Measurements from ENCODE around the gene GMDS. TPM values are rescaled to one million over a fixed set of nuclear protein-coding genes. Genes with fewer than 3 reads are reported as not detected.

The GMDS gene
- total RNA-seq, 6 experiments from 2014 or later: 13.2 to 18.0 (median 14.7) TPM

- no peaks in the 10 kb centered on the region for H3K9me3 Mint-ChIP-seq
- peaks cover 30% of the 10 kb centered on the region for H3K4me1 Mint-ChIP-seq (ENCODE audit: low read depth)
- peaks cover 4% of the 10 kb centered on the region; the same call in 1 of the 2 replicates for H3K27me3 Mint-ChIP-seq (ENCODE audit: insufficient read depth)
- peak; percentile 30 for DNase-seq
- TF ChIP-seq, protein P1, sequence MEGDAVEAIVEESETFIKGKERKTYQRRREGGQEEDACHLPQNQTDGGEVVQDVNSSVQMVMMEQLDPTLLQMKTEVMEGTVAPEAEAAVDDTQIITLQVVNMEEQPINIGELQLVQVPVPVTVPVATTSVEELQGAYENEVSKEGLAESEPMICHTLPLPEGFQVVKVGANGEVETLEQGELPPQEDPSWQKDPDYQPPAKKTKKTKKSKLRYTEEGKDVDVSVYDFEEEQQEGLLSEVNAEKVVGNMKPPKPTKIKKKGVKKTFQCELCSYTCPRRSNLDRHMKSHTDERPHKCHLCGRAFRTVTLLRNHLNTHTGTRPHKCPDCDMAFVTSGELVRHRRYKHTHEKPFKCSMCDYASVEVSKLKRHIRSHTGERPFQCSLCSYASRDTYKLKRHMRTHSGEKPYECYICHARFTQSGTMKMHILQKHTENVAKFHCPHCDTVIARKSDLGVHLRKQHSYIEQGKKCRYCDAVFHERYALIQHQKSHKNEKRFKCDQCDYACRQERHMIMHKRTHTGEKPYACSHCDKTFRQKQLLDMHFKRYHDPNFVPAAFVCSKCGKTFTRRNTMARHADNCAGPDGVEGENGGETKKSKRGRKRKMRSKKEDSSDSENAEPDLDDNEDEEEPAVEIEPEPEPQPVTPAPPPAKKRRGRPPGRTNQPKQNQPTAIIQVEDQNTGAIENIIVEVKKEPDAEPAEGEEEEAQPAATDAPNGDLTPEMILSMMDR (IDR thresholded peaks at IDR 0.05): no peak
- peak overlapping the region; percentile 4; the same call in 1 of the 2 replicates for H3K27ac Mint-ChIP-seq
- H3K36me3 Mint-ChIP-seq (ENCODE audit: low read depth): no peaks in the 10 kb centered on the region
- H3K4me3 Mint-ChIP-seq: no peak overlapping the region
Observed at GRCh38 chr6:1662534-1662933, 582.9 kb downstream of the GMDS start.

- H3K27ac Mint-ChIP-seq: no peak overlapping the region
- DNase-seq: no peak
- no peaks in the 10 kb centered on the region for H3K36me3 Mint-ChIP-seq (ENCODE audit: low read depth)
- H3K27me3 Mint-ChIP-seq (ENCODE audit: insufficient read depth): peaks cover 4% of the 10 kb centered on the region
- H3K4me1 Mint-ChIP-seq (ENCODE audit: low read depth): peaks cover 20% of the 10 kb centered on the region
- H3K9me3 Mint-ChIP-seq: no peaks in the 10 kb centered on the region
- TF ChIP-seq, protein P1 (IDR thresholded peaks at IDR 0.05): no peak
- H3K4me3 Mint-ChIP-seq: no peak overlapping the region
Observed at GRCh38 chr6:1659816-1660215, 585.6 kb downstream of the GMDS start.

- TF ChIP-seq, protein P1 (IDR thresholded peaks at IDR 0.05): no peak
- H3K4me1 Mint-ChIP-seq (ENCODE audit: low read depth): peaks cover 16% of the 10 kb centered on the region
- H3K9me3 Mint-ChIP-seq: no peaks in the 10 kb centered on the region
- H3K36me3 Mint-ChIP-seq (ENCODE audit: low read depth): no peaks in the 10 kb centered on the region
- DNase-seq: no peak
- no peak overlapping the region for H3K4me3 Mint-ChIP-seq
- no peak overlapping the region for H3K27ac Mint-ChIP-seq
- peaks cover 4% of the 10 kb centered on the region for H3K27me3 Mint-ChIP-seq (ENCODE audit: insufficient read depth)
Observed at GRCh38 chr6:1658212-1659005, 587.0 kb downstream of the GMDS start.

DNA sequence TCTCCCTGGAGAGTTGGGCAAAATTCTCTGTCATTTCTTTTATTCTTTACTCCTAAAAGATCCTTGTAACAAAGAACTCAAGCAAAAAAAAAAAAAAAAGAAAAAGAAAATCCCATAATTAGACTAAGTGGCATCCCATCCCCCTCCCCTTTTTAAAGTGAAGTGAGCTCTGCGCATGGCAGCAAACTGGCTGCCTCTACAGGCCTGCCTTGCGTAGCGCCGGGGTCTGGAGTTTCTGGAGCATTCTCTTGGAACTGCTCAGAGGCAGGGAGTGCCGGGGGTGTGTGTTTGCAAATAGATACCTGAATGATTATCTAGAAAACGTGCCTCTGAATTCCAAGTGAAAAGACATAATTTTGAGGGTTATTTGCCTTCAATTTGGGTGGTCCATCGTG is 587.6 kb downstream of the GMDS start:
- Mint-ChIP-seq H3K4me1 (ENCODE audit: low read depth) (peaks cover 10% of the 10 kb centered on the region), H3K36me3 (ENCODE audit: low read depth) (no peaks in the 10 kb centered on the region), H3K9me3 (no peaks in the 10 kb centered on the region), H3K4me3 (no peak overlapping the region), H3K27ac (no peak overlapping the region), H3K27me3 (ENCODE audit: insufficient read depth) (peaks cover 4% of the 10 kb centered on the region)
- TF ChIP-seq, protein P1 (IDR thresholded peaks at IDR 0.05): no peak
- DNase-seq: no peak

- TF ChIP-seq, protein P1 (IDR thresholded peaks at IDR 0.05): no peak
- no peaks in the 10 kb centered on the region for H3K9me3 Mint-ChIP-seq
- no peak overlapping the region for H3K27ac Mint-ChIP-seq
- DNase-seq: no peak
- H3K36me3 Mint-ChIP-seq (ENCODE audit: low read depth): no peaks in the 10 kb centered on the region
- peaks cover 5% of the 10 kb centered on the region for H3K4me1 Mint-ChIP-seq (ENCODE audit: low read depth)
- no peak overlapping the region for H3K4me3 Mint-ChIP-seq
- peaks cover 2% of the 10 kb centered on the region for H3K27me3 Mint-ChIP-seq (ENCODE audit: insufficient read depth)
Observed at GRCh38 chr6:1657116-1657770, 588.2 kb downstream of the GMDS start.
